Neural progenitor cell (in vitro differentiated cells): ENCODE data around the gene SLC51B. TPM values are rescaled to one million over a fixed set of nuclear protein-coding genes. Genes with fewer than 3 reads are reported as not detected.

ENCODE experiments used
- DNase-seq: peaks from one replicate; pipeline ENCODE4 v3.0.0-alpha.2; 2016; ENCODE audit warnings: low spot score
- H2AFZ ChIP-seq: fragments of 200-600 bp; sonication (generic); replicated peaks from 2 replicates; pipeline ENCODE4 v1.6.1; 2016; ENCODE audit warnings: antibody characterized with exemption
- H3F3A ChIP-seq: fragments of 200-600 bp; sonication (generic); 2 replicates; pipeline ENCODE4 v1.6.1; 2016; ENCODE audit warnings: antibody characterized with exemption, low read depth
- H3K27ac ChIP-seq: fragments of 200-600 bp; sonication (generic); 2 replicates; pipeline ENCODE4 v1.5.1; 2016; ENCODE audit warnings: mild to moderate bottlenecking
- H3K27me3 ChIP-seq: fragments of 200-600 bp; sonication (generic); 2 replicates; pipeline ENCODE4 v1.6.1; 2016; ENCODE audit warnings: mild to moderate bottlenecking, moderate library complexity
- H3K36me3 ChIP-seq: fragments of 200-600 bp; sonication (generic); 2 replicates; pipeline ENCODE4 v1.5.1; 2016
- H3K4me1 ChIP-seq: fragments of 200-600 bp; sonication (generic); 2 replicates; pipeline ENCODE4 v1.6.1; 2016; ENCODE audit warnings: mixed run types
- H3K4me2 ChIP-seq: fragments of 200-600 bp; sonication (generic); 2 replicates; pipeline ENCODE4 v1.6.1; 2016
- H3K4me3 ChIP-seq: fragments of 200-600 bp; sonication (generic); 2 replicates; pipeline ENCODE4 v1.5.1; 2016
- H3K79me2 ChIP-seq: fragments of 200-600 bp; sonication (generic); 2 replicates; pipeline ENCODE4 v1.6.1; 2016; ENCODE audit warnings: low read depth
- H3K9ac ChIP-seq: fragments of 200-600 bp; sonication (generic); 2 replicates; pipeline ENCODE4 v1.6.1; 2016
- H3K9me3 ChIP-seq: fragments of 200-600 bp; sonication (generic); 2 replicates; pipeline ENCODE4 v1.5.1; 2016; ENCODE audit warnings: low read depth
- H4K20me1 ChIP-seq: fragments of 200-600 bp; sonication (generic); 2 replicates; pipeline ENCODE4 v1.6.1; 2016; ENCODE audit warnings: low read depth
- H3K27ac Mint-ChIP-seq: 3 replicates; pipeline ENCODE4 v1.8.0; 2021; ENCODE audit warnings: mixed read lengths
- H3K27me3 Mint-ChIP-seq: 2 replicates; pipeline ENCODE4 v1.8.0; 2022; ENCODE audit warnings: low read depth, mild to moderate bottlenecking, inconsistent platforms, moderate library complexity, mixed read lengths; ENCODE audit not compliant: insufficient read depth
- H3K36me3 Mint-ChIP-seq: 3 replicates; pipeline ENCODE4 v1.8.0; 2021; ENCODE audit warnings: mixed read lengths
- H3K4me1 Mint-ChIP-seq: 3 replicates; pipeline ENCODE4 v1.8.0; 2021; ENCODE audit warnings: mixed read lengths
- H3K4me3 Mint-ChIP-seq: 3 replicates; pipeline ENCODE4 v1.8.0; 2021; ENCODE audit warnings: mild to moderate bottlenecking, moderate library complexity, mixed read lengths
- H3K9me3 Mint-ChIP-seq: 3 replicates; pipeline ENCODE4 v1.8.0; 2020; ENCODE audit warnings: mixed read lengths
- EZH2 ChIP-seq: fragments of 200-600 bp; sonication (generic); IDR thresholded peaks from 2 replicates; pipeline ENCODE4 v1.6.1; 2017; ENCODE audit warnings: antibody characterized with exemption, mild to moderate bottlenecking, moderate library complexity
- EZH2phosphoT487 ChIP-seq: fragments of 200-600 bp; sonication (generic); IDR thresholded peaks from 2 replicates; pipeline ENCODE4 v1.6.1; 2017; ENCODE audit warnings: antibody characterized with exemption
- total RNA-seq: library from RNA; depleted of rRNA; stranded (reverse); fragments of >200 nt; gene quantifications from 2 replicates; pipeline ENCODE4 v1.2.3, GENCODE V29; 2015; ENCODE audit warnings: low replicate concordance
- TF ChIP-seq, protein P1 (sequence below): fragments of 200-600 bp; sonication (generic); IDR thresholded peaks from 2 replicates; pipeline ENCODE4 v1.5.1; 2017; ENCODE audit warnings: antibody characterized with exemption, mild to moderate bottlenecking

The SLC51B gene
- total RNA-seq, 1 donor from 2014 or later = not detected

DNA sequence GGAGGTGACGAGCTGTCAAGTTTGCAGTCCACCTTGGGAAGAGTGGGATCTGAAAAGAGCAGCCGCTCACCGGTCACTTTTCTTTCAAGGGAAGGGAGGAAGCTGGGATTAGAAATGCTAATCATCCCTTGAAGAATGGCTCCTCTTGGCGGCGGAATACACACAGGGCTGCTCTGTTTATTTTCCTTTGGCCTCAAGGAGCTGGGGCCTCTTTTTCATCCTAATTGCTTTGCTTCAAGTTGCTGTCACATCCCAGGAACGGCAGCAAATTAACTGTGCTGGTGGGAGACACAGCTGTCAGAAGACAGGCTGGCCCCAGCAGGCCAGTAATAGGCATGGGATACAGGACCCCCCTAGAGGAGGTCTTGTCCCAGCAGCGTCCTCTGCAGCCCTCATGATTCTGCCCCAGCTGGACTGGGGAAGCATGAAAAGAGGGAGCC lies 38.1 kb downstream of the SLC51B start:
- H3K4me1 Mint-ChIP-seq = peaks cover 65% of the 10 kb centered on the region
- Histone ChIP-seq H3K9ac (no peak overlapping the region), H3K79me2 (no peaks in the 10 kb centered on the region), H3K4me1 (peaks cover 57% of the 10 kb centered on the region), H4K20me1 (peaks cover 35% of the 10 kb centered on the region), H3K27ac (peak overlapping the region; percentile 90), H3K9me3 (no peaks in the 10 kb centered on the region), H3K4me3 (peak overlapping the region; percentile 16), H2AFZ (no peak overlapping the region), H3K4me2 (peak overlapping the region; percentile 72), H3K27me3 (peaks cover 80% of the 10 kb centered on the region), H3F3A (peaks cover 46% of the 10 kb centered on the region), H3K36me3 (no peaks in the 10 kb centered on the region)
- H3K27ac Mint-ChIP-seq = peak overlapping the region; percentile 17
- no peaks in the 10 kb centered on the region for H3K36me3 Mint-ChIP-seq
- H3K9me3 Mint-ChIP-seq = no peaks in the 10 kb centered on the region
- peak; percentile 92 for DNase-seq
- peak overlapping the region; percentile 64 for H3K4me3 Mint-ChIP-seq
- peaks cover 25% of the 10 kb centered on the region for H3K27me3 Mint-ChIP-seq
- TF ChIP-seq EZH2 (no peak), EZH2phosphoT487 (peak; percentile 58)
- TF ChIP-seq, protein P1, sequence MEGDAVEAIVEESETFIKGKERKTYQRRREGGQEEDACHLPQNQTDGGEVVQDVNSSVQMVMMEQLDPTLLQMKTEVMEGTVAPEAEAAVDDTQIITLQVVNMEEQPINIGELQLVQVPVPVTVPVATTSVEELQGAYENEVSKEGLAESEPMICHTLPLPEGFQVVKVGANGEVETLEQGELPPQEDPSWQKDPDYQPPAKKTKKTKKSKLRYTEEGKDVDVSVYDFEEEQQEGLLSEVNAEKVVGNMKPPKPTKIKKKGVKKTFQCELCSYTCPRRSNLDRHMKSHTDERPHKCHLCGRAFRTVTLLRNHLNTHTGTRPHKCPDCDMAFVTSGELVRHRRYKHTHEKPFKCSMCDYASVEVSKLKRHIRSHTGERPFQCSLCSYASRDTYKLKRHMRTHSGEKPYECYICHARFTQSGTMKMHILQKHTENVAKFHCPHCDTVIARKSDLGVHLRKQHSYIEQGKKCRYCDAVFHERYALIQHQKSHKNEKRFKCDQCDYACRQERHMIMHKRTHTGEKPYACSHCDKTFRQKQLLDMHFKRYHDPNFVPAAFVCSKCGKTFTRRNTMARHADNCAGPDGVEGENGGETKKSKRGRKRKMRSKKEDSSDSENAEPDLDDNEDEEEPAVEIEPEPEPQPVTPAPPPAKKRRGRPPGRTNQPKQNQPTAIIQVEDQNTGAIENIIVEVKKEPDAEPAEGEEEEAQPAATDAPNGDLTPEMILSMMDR = peak; percentile 45

DNA sequence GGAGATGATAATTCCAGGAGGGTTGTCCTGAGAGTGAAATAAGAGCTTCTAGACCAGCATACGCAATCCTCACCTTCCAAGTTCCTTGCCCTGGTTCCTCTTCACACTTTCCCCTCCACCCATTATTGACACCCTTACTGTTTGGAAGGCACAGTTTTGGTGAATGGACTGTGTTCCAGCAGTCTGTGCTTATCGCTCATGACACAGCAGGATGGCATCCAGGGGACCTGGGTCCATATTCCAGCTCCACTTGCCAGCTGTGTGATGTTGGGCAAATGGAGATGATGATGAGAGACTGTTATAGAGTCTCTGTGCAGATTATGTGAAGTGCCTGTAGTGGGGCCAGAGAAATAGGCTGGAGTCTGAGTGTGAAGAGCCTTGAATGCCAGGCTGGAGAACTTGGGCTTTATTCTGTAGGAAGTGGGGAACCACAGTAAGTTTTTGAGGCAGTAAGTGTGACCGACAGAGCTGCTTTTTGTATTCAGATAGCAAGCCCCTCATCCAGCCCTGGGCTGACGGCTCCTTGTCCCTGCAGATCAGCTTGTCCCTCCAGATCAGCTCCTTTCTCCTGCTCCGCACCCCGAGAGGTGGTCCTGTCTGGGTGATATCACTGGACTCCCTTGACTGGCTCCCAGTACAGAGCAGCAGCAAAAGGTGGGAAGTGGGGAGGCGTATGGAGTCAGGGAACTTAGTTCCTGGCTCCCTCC lies 39.5 kb downstream of the SLC51B start:
- Histone ChIP-seq H4K20me1 (peaks cover 42% of the 10 kb centered on the region), H3F3A (peaks cover 58% of the 10 kb centered on the region), H3K4me2 (peak overlapping the region; percentile 72), H3K4me3 (no peak overlapping the region), H2AFZ (no peak overlapping the region), H3K27me3 (peaks cover 67% of the 10 kb centered on the region), H3K36me3 (no peaks in the 10 kb centered on the region), H3K4me1 (peaks cover 70% of the 10 kb centered on the region), H3K27ac (no peak overlapping the region), H3K9me3 (no peaks in the 10 kb centered on the region), H3K79me2 (no peaks in the 10 kb centered on the region), H3K9ac (no peak overlapping the region)
- no peak for DNase-seq
- Mint-ChIP-seq H3K36me3 (no peaks in the 10 kb centered on the region), H3K4me1 (peaks cover 75% of the 10 kb centered on the region), H3K4me3 (no peak overlapping the region), H3K27me3 (peaks cover 25% of the 10 kb centered on the region), H3K9me3 (no peaks in the 10 kb centered on the region), H3K27ac (peak overlapping the region; percentile 86)
- no peak for TF ChIP-seq EZH2phosphoT487

DNA sequence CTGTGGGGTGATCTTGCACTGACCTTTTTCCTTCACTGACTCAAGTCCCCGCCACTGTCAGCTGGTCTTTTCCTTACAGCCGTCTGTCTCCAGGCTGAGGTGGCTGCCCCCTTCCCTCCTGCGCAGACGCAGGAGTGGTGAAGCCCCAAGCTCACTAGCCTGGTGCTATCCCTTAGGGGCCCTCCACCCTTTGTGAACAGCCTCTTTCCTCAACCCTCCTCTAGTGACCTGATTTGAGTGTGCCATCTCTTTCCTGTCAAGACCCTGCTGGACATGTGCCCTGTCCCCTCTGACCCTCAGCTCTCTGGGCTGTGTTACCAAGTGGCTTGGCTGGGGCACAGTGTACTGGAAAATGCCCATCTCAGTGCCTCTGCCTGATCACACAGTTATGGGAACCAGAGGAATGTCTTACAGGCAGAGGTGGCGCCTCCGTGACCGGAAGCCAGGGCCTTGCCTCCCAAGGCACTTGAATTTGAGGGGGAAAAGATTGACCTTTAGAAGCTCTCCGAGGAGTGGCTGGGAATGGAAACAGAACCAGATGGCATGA lies 40.1 kb downstream of the SLC51B start:
- Histone ChIP-seq H3K4me3 (no peak overlapping the region), H3F3A (peaks cover 58% of the 10 kb centered on the region), H3K9me3 (no peaks in the 10 kb centered on the region), H3K27ac (no peak overlapping the region), H4K20me1 (peaks cover 42% of the 10 kb centered on the region), H3K27me3 (peaks cover 60% of the 10 kb centered on the region), H3K36me3 (no peaks in the 10 kb centered on the region), H3K79me2 (no peaks in the 10 kb centered on the region), H3K4me2 (no peak overlapping the region), H2AFZ (no peak overlapping the region), H3K9ac (no peak overlapping the region), H3K4me1 (peaks cover 70% of the 10 kb centered on the region)
- Mint-ChIP-seq H3K4me3 (no peak overlapping the region), H3K4me1 (peaks cover 75% of the 10 kb centered on the region), H3K36me3 (no peaks in the 10 kb centered on the region), H3K27ac (peak overlapping the region; percentile 86), H3K9me3 (no peaks in the 10 kb centered on the region), H3K27me3 (peaks cover 25% of the 10 kb centered on the region)
- no peak for DNase-seq
- TF ChIP-seq, protein P1 = no peak
- no peak for TF ChIP-seq EZH2phosphoT487
- no peak for TF ChIP-seq EZH2
